Caki2 (cell line): ENCODE results near the gene COL5A3. TPM values are rescaled to one million over a fixed set of nuclear protein-coding genes. Genes with fewer than 3 reads are reported as not detected.

ENCODE experiments used
- DNase-seq: peaks from one replicate; pipeline ENCODE4 v3.0.0-alpha.2; 2015; ENCODE audit warnings: low read depth
- in situ Hi-C: cut with HindIII; loops from 2 replicates; pipeline ENCODE4 v1.10.0; 2016; ENCODE audit warnings: low sequenced_read_pairs, low pct_unique_long_range_greater_than_20kb, mixed read lengths
- total RNA-seq: library from RNA; depleted of rRNA; stranded (reverse); fragments of >200 nt; shearing (Covaris generic); gene quantifications from 2 replicates; pipeline ENCODE4 v1.2.3, GENCODE V29; 2014; ENCODE audit warnings: low replicate concordance; rRNA removed

COL5A3 gene
- total RNA-seq, 1 experiment from 2014 or later: not detected

DNA sequence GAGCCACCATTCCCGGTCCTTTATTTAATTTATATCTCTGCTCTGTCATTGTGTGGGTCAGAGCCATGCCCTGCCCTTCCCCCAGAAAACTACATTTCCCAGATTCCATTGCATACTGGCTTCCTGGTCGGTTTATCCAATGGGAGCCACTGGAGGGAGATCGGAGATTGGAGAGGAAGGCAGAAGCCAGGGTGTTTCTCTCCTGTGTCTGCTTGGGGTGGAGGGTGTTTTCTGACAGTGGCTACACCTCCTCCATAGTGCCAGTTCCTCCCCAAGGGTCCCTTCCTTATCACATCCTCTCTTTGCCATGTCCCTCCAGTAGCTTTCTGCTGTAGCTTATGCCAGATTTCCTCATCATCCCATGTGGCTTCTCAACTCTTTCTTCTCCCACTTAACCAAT, 93.0 kb downstream of the COL5A3 start:
- DNase-seq: peak; percentile 60
- in situ Hi-C loops: no loop called here

GRCh38 chr19:9916719-9917118, 93.6 kb downstream of the COL5A3 start:
- in situ Hi-C loops: no loop called here

DNA sequence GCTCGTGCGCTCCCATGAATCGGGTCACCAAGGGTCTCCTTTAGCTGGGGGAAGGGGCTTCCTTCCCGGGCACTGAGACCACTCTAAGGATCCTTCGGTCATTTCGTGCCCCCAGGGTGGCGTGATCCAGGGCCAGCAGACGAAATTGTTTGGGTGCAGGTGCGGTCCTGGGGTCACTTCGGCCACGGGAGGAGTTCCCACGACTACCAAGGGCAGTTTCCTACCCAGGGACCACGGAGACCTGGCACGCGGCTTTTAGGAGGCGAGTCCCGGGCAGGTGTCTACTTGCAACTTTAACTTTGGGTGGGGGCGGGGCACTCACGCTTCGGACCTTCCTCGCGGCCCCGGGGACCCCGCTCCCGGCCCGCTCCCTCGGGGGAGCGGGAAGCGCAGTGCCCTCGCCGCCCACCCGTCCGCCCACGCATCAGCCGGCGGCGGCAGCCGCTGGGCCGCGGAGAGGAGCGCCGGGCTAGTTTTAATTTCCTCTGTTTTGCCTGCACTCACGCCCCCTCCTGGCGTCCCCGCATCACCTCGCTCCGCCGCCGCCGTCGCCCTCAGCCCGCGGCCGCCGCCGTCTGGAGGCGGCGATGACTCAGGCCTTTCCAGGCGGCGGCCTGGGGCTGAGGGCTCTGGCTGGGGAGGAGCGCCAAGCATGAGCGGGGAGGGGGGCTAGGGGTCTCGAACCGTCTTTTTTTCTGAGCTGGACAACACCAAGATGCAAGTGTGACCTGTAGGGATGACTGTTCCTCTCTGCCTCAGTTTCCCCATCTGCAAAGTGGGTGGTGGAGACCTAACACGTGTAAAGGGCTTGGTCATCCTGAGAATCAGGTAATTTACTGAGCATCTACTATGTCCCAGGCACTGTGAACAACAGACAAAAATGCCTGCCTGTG, 95.7 kb downstream of the COL5A3 start:
- DNase-seq: peak; percentile 82
- in situ Hi-C loops: no loop called here

More at GRCh38 chr19:9916719-9917118, 93.6 kb downstream of the COL5A3 start:
- no peak for DNase-seq

GRCh38 chr19:9914001-9914314, 96.3 kb downstream of the COL5A3 start:
- in situ Hi-C loops: no loop called here
- DNase-seq: no peak

- no peak for DNase-seq
- in situ Hi-C loops: no loop called here
Measured at GRCh38 chr19:9913237-9914000, 96.9 kb downstream of the COL5A3 start.

DNA sequence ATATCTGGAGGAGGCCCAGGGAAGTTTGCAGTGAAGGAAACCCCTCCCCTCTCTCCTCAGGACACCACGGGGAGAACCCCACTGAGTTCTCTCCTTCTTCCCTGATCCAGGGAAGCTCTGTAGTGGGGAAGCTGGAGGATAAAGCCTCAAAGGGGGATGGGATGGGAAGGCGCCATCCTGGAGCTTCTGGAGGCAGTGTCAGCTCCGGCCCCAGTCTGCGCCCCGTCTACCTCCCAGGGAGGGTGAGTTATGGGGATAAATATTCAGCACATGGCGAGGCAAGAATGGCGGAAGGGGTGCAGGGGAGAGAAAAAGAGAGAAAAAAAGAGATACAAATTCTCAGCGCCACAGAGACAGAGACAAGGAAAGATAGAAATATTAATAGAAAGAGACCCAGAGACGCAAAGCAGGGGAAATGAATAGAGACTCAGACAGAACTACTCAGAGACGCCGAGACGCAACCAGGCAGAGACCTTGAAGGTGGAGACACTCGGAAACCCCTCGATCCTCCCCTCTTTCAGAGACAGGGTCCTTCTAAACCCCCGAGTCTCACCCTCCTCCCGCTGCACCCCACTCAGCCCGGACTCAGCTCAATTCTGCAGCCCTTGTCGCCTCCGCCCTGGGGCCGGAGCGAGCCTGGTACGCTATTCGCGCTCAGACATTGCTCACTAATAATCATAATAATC, 97.6 kb downstream of the COL5A3 start:
- in situ Hi-C loops: no loop called here
- DNase-seq: no peak

- in situ Hi-C loops: no loop called here
Measured at GRCh38 chr19:9911524-9912185, 98.6 kb downstream of the COL5A3 start.

DNA sequence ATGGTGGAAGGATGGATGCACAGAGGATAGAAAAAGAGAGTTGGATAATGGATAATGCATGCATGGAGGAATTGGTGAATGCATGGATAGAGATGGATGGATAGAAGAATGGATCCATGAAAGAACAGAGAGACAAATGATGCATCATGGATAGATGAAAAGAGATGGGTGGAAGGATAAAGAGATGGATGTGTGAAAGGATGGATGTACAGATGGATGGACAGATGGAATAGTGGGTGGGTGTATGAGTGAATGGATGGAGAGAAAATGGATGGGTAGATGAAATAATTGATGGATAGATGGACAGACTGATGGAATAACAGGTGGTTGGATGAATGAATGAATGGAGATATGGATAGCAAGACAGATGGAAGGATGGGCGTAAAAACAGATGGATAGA, 99.7 kb downstream of the COL5A3 start:
- in situ Hi-C loops: no loop called here
- DNase-seq: no peak

More at GRCh38 chr19:9911524-9912185, 98.6 kb downstream of the COL5A3 start:
- no peak for DNase-seq

Other genes starting within 250 kb of the COL5A3 start
- 3.8 and 33.3 TPM in 2 replicates for gene ZNF846, start 241.8 kb downstream of the COL5A3 start, total RNA-seq
- gene FBXL12, start 191.4 kb downstream of the COL5A3 start, total RNA-seq: 8.3 and 15.5 TPM in 2 replicates
- 255 and 266 TPM in 2 replicates for gene UBL5, start 182.6 kb downstream of the COL5A3 start, total RNA-seq
- gene PIN1, start 175.2 kb downstream of the COL5A3 start, total RNA-seq: 114 and 145 TPM in 2 replicates
- 1.4 and 13.5 TPM in 2 replicates for gene OLFM2, start 74.0 kb downstream of the COL5A3 start, total RNA-seq
- gene RDH8, start 3.0 kb upstream of the COL5A3 start, total RNA-seq: not detected in 2 replicates
- gene SHFL, start 75.8 kb upstream of the COL5A3 start, total RNA-seq: 10.0 and 13.3 TPM in 2 replicates
- 1.4 TPM in 1 of 2 replicates, not detected in the other for gene ANGPTL6, start 92.2 kb upstream of the COL5A3 start, total RNA-seq
- gene PPAN, start 95.9 kb upstream of the COL5A3 start, total RNA-seq: 40.0 TPM in 2 replicates
- gene P2RY11, start 101.2 kb upstream of the COL5A3 start, total RNA-seq: 1.8 and 2.8 TPM in 2 replicates
- 190 and 194 TPM in 2 replicates for gene EIF3G, start 109.4 kb upstream of the COL5A3 start, total RNA-seq
- 25.4 and 39.0 TPM in 2 replicates for gene DNMT1, start 184.4 kb upstream of the COL5A3 start, total RNA-seq
- 1.9 and 2.5 TPM in 2 replicates for gene S1PR2, start 220.8 kb upstream of the COL5A3 start, total RNA-seq
- 64.6 and 65.2 TPM in 2 replicates for gene MRPL4, start 241.7 kb upstream of the COL5A3 start, total RNA-seq